Caco-2 (cell line): ENCODE results near the gene IRF9. TPM values are rescaled to one million over a fixed set of nuclear protein-coding genes. Genes with fewer than 3 reads are reported as not detected.
"Not testable (repeated sequence)": the region's sequence is repeated elsewhere in the genome, so short reads cannot be mapped to it uniquely, and the experiment has no call there.

Source experiments
- BruUV-seq: library from RNA; stranded (reverse); fragments of 400-500 nt; replicated peaks from 2 replicates; lab custom pipeline; 2021; lab: Mats Ljungman, UMichigan
- CTCF ChIA-PET: fragments of 300-600 bp; sonication (Branson Sonifier 250); formaldehyde crosslinking; loops from one replicate; lab custom pipeline; 2022; ENCODE audit warnings: antibody characterized with exemption; lab: Charles Lee
- POLR2A ChIA-PET: fragments of 300-600 bp; sonication (Branson Sonifier 250); formaldehyde crosslinking; loops from one replicate; lab custom pipeline; 2022; ENCODE audit warnings: antibody characterized with exemption; lab: Charles Lee
- DNase-seq, 2 experiments: peaks; one replicate each; pipeline versions ENCODE4 v3.0.0 to v3.0.0-alpha.2; 2020 to 2022
- H3K27me3 ChIP-seq: replicated peaks from 2 replicates; pipeline ENCODE4 v1.6.0; 2011; ENCODE audit warnings: low read length; ENCODE audit not compliant: control insufficient read depth, insufficient read depth
- H3K36me3 ChIP-seq: 2 replicates; pipeline ENCODE4 v1.5.1; 2011; ENCODE audit warnings: low read length; ENCODE audit not compliant: control insufficient read depth, insufficient read depth
- H3K4me1 ChIP-seq: fragments of 250-450 bp; sonication (Bioruptor Pico); 2 replicates; pipeline ENCODE4 v1.5.1; 2020; ENCODE audit warnings: mild to moderate bottlenecking
- H3K4me3 ChIP-seq: 2 replicates; pipeline ENCODE4 v1.5.1; 2011; ENCODE audit warnings: low read depth, mild to moderate bottlenecking, control low read depth, low read length
- H3K9me3 ChIP-seq: fragments of 250-450 bp; sonication (Bioruptor Pico); 2 replicates; pipeline ENCODE4 v1.5.1; 2020; ENCODE audit warnings: mild to moderate bottlenecking, moderate library complexity
- H3K27ac Mint-ChIP-seq: one replicate; pipeline ENCODE4 v1.8.0; 2022; ENCODE audit warnings: mixed read lengths; ENCODE audit not compliant: unreplicated experiment
- H3K27me3 Mint-ChIP-seq: one replicate; pipeline ENCODE4 v1.8.0; 2022; ENCODE audit warnings: mixed read lengths; ENCODE audit not compliant: insufficient read depth, unreplicated experiment
- H3K36me3 Mint-ChIP-seq: one replicate; pipeline ENCODE4 v1.8.0; 2022; ENCODE audit warnings: mild to moderate bottlenecking, mixed read lengths; ENCODE audit not compliant: insufficient read depth, unreplicated experiment
- H3K4me1 Mint-ChIP-seq: one replicate; pipeline ENCODE4 v1.8.0; 2022; ENCODE audit warnings: low read depth, mixed read lengths; ENCODE audit not compliant: unreplicated experiment
- H3K4me3 Mint-ChIP-seq: one replicate; pipeline ENCODE4 v1.8.0; 2022; ENCODE audit warnings: mild to moderate bottlenecking, moderate library complexity, mixed read lengths; ENCODE audit not compliant: unreplicated experiment
- H3K9me3 Mint-ChIP-seq: one replicate; pipeline ENCODE4 v1.8.0; 2022; ENCODE audit warnings: mixed read lengths; ENCODE audit not compliant: unreplicated experiment
- CTCF ChIP-seq, 2 experiments: fragments of 200-600 bp in 1 of 2; IDR thresholded peaks; 1 replicate in 1 of 2; 2 replicates in 1 of 2; pipeline versions ENCODE4 v1.5.1 to v1.8.0; 2011 to 2022; ENCODE audit warnings: antibody characterized with exemption in 1 of 2, control low read depth in 1 of 2, inconsistent platforms in 1 of 2, low read depth in 1 of 2, low read length in 1 of 2, mild to moderate bottlenecking in 1 of 2, moderate library complexity in 1 of 2; ENCODE audit not compliant: insufficient read depth in 1 of 2, severe bottlenecking in 1 of 2, unreplicated experiment in 1 of 2
- intact Hi-C: fragments of 100-400 bp; cut with micrococcal nuclease; formaldehyde crosslinking; loops from one replicate; pipeline ENCODE4 v1.10.0; 2022; ENCODE audit not compliant: unreplicated experiment
- total RNA-seq: library from RNA; stranded (reverse); gene quantifications from 2 replicates; pipeline ENCODE4 v1.2.3, GENCODE V29; 2022

IRF9 gene
- total RNA-seq, 1 experiment from 2014 or later: 55.4 TPM

DNA sequence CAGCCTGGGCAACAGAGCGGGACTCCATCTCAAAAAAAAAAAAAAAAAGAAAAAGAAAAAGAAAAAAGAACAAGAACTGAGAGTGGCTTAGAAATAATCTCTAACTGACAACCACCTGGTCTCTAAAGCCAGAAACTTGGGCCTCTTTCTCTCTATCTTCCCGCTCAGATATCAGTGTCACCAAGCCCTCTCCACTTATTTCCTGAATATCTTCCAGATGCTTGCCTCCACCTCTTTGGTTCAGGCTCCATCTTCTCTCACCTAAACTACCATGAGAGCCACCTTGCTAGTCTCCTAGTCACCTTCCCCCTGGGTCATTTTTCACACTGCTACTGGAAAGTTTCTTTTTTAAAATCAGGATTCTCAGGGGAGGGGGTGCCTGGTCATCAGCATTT, 36.0 kb downstream of the IRF9 start:
- Mint-ChIP-seq H3K36me3 (peaks cover 57% of the 10 kb centered on the region), H3K27ac (peak overlapping the region; percentile 88)
- no peak for DNase-seq

GRCh38 chr14:24198814-24199524, 37.9 kb downstream of the IRF9 start:
- no TSS peak for BruUV-seq
- Histone ChIP-seq H3K4me3 (no peak overlapping the region), H3K9me3 (peaks cover 6% of the 10 kb centered on the region), H3K27me3 (no peaks in the 10 kb centered on the region), H3K36me3 (no peaks in the 10 kb centered on the region), H3K4me1 (0 out of 2 replicates have a peak, but pooled peaks cover 9% of the 10 kb centered on the region)
- H3K27me3 Mint-ChIP-seq: no peaks in the 10 kb centered on the region
- intact Hi-C loops: no loop called here
- H3K4me3 Mint-ChIP-seq: no peak overlapping the region
- H3K4me1 Mint-ChIP-seq: peaks cover 11% of the 10 kb centered on the region
- peaks cover 65% of the 10 kb centered on the region for H3K36me3 Mint-ChIP-seq
- ChIA-PET POLR2A (no interaction called here), CTCF (no interaction called here)
- DNase-seq: no peak
- H3K9me3 Mint-ChIP-seq: peaks cover 21% of the 10 kb centered on the region
- no peak for TF ChIP-seq CTCF (IDR thresholded peaks at IDR 0.05; ENCODE audit: insufficient read depth in 1 of 2, low read depth in 1 of 2, low read length in 1 of 2, severe bottlenecking in 1 of 2, unreplicated experiment in 1 of 2)
- H3K27ac Mint-ChIP-seq: no peak overlapping the region

More for the DNA sequence above, 36.0 kb downstream of the IRF9 start:
- Histone ChIP-seq H3K27me3 (no peaks in the 10 kb centered on the region), H3K36me3 (no peaks in the 10 kb centered on the region), H3K4me3 (no peak overlapping the region), H3K9me3 (no peaks in the 10 kb centered on the region; the same call in 1 of the 2 replicates), H3K4me1 (0 out of 2 replicates have a peak, but pooled peaks cover 9% of the 10 kb centered on the region)
- Mint-ChIP-seq H3K27me3 (no peaks in the 10 kb centered on the region), H3K4me1 (peaks cover 11% of the 10 kb centered on the region), H3K4me3 (peak overlapping the region; percentile 84), H3K9me3 (peaks cover 10% of the 10 kb centered on the region)
- intact Hi-C loops: no loop called here
- no TSS peak for BruUV-seq
- ChIA-PET CTCF (no interaction called here), POLR2A (interaction anchor here (1.4 to 2.2 kb wide), 2 partner anchors 16 to 74 kb away, joined by 3 to 28 read pairs; partner anchors contain the start of genes CHMP4A and RABGGTA)
- TF ChIP-seq CTCF (IDR thresholded peaks at IDR 0.05; ENCODE audit: insufficient read depth in 1 of 2, low read depth in 1 of 2, low read length in 1 of 2, severe bottlenecking in 1 of 2, unreplicated experiment in 1 of 2): no peak

GRCh38 chr14:24202538-24202937, 41.5 kb downstream of the IRF9 start:
- Mint-ChIP-seq H3K36me3 (peaks cover 62% of the 10 kb centered on the region), H3K4me1 (peaks cover 11% of the 10 kb centered on the region), H3K9me3 (peaks cover 21% of the 10 kb centered on the region)
- H3K9me3 ChIP-seq, POLR2A ChIA-PET, BruUV-seq, DNase-seq, intact Hi-C loops, H3K27me3 ChIP-seq, H3K27me3 Mint-ChIP-seq, H3K27ac Mint-ChIP-seq, H3K4me1 ChIP-seq, H3K36me3 ChIP-seq, H3K4me3 Mint-ChIP-seq, CTCF ChIA-PET, H3K4me3 ChIP-seq: not testable (repeated sequence)

DNA sequence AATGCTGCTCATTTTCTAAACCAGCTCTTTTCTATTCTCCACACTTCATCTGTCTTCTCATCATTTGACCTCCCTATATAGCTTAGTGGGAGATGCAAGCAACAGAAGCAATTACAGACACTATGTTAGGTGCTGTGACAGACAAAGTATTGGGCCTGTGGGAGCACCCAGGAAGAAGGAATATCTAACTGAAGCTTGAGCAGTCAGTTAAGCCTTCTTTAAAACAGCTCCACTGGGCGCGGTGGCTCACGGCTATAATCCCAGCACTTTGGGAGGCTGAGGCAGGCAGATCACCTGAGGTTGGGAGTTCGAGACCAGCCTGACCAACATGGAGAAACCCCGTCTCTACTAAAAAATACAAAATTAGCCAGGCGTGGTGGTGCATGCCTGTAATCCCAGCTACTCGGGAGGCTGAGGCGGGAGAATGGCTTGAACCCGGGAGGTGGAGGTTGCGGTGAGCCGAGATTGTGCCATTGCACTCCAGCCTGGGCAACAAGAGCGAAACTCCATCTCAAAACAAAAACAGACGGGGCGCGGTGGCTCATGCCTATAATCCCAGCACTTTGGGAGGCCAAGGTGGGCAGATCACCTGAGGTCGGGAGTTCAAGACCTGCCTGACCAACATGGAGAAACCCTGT, 42.3 kb downstream of the IRF9 start:
- POLR2A ChIA-PET, H3K36me3 ChIP-seq, H3K9me3 ChIP-seq, CTCF ChIA-PET, intact Hi-C loops, H3K4me1 Mint-ChIP-seq, H3K4me3 Mint-ChIP-seq, BruUV-seq, H3K4me1 ChIP-seq, H3K27me3 ChIP-seq, H3K4me3 ChIP-seq, DNase-seq, H3K27ac Mint-ChIP-seq, H3K27me3 Mint-ChIP-seq: not testable (repeated sequence)
- Mint-ChIP-seq H3K9me3 (peaks cover 21% of the 10 kb centered on the region), H3K36me3 (peaks cover 70% of the 10 kb centered on the region)
